HCT116 (cell line): ENCODE data around the gene LIMK2. TPM values are rescaled to one million over a fixed set of nuclear protein-coding genes. Genes with fewer than 3 reads are reported as not detected.

Source experiments
- ATAC-seq: fragments of 200-7000 bp; cut with Tn5 transposase; 2 replicates; pipeline ENCODE4 v1.9.1; 2020; ENCODE audit warnings: mild to moderate bottlenecking, moderate library complexity
- BruUV-seq: library from RNA; stranded (reverse); fragments of 400-500 nt; replicated peaks from 2 replicates; lab custom pipeline; 2021; lab: Mats Ljungman, UMichigan
- CTCF ChIA-PET: fragments of 300-600 bp; sonication (Branson Sonifier 250); formaldehyde crosslinking; loops from one replicate; lab custom pipeline; 2021; ENCODE audit warnings: antibody characterized with exemption; lab: Charles Lee
- POLR2A ChIA-PET: fragments of 300-600, 350-600 bp; sonication (Branson Sonifier 250); formaldehyde crosslinking; loops from one replicate; lab custom pipeline; 2021; ENCODE audit warnings: antibody characterized with exemption; lab: Charles Lee
- RAD21 ChIA-PET, 2 experiments: fragments of 300-600 bp; sonication (Branson Sonifier 250); formaldehyde crosslinking; loops; one replicate each; lab custom pipeline; 2023; ENCODE audit warnings: low total read pairs in 2 of 2; ENCODE audit not compliant: uncharacterized antibody in 2 of 2, unreplicated experiment in 2 of 2, low non-redundant PET in 1 of 2; lab: Charles Lee
- DNase-seq: peaks from one replicate; pipeline ENCODE4 v3.0.0-alpha.2; 2010; ENCODE audit warnings: low read depth, low spot score
- H2AFZ ChIP-seq: fragments of 200-600 bp; shearing (Covaris generic), sonication (generic); 2 replicates; pipeline ENCODE4 v1.6.1; 2017; ENCODE audit warnings: low read depth, mixed run types, mixed read lengths, antibody characterized with exemption, low read length; ENCODE audit not compliant: poor library complexity, severe bottlenecking
- H3K27ac ChIP-seq: 2 replicates; pipeline ENCODE4 v1.5.1; 2012; ENCODE audit warnings: low read depth, low read length
- H3K27me3 ChIP-seq: fragments of 200-600 bp; sonication (generic); 2 replicates; pipeline ENCODE4 v1.6.1; 2016; ENCODE audit warnings: mixed run types, low read length, mixed read lengths; ENCODE audit not compliant: insufficient read depth
- H3K36me3 ChIP-seq, 2 experiments: fragments of 200-500 bp in 1 of 2; fragments of 200-600 bp in 1 of 2; sonication (Bioruptor generic) in 1 of 2; sonication (generic) in 1 of 2; 2 replicates each; pipeline versions ENCODE4 v1.5.1 to v1.6.1; 2014 to 2016; ENCODE audit warnings: low read length in 2 of 2, inconsistent platforms in 1 of 2, mixed read lengths in 1 of 2, mixed run types in 1 of 2; ENCODE audit not compliant: insufficient read depth in 2 of 2, control insufficient read depth in 1 of 2
- H3K4me1 ChIP-seq, 2 experiments: fragments of 200-600 bp in 1 of 2; sonication (generic) in 1 of 2; 2 replicates each; pipeline versions ENCODE4 v1.5.1 to v1.6.1; 2012 to 2017; ENCODE audit warnings: low read length in 2 of 2, inconsistent platforms in 1 of 2, mild to moderate bottlenecking in 1 of 2, mixed read lengths in 1 of 2, mixed run types in 1 of 2, moderate library complexity in 1 of 2; ENCODE audit not compliant: insufficient read depth in 2 of 2, control insufficient read depth in 1 of 2
- H3K4me2 ChIP-seq: fragments of 200-600 bp; sonication (generic); 2 replicates; pipeline ENCODE4 v1.6.1; 2017; ENCODE audit warnings: mixed run types, low read length, mixed read lengths
- H3K4me3 ChIP-seq, 2 experiments: fragments of 200-600 bp in 1 of 2; sonication (generic) in 1 of 2; replicated peaks in 1 of 2; 2 replicates each; pipeline ENCODE4 v1.5.1; 2011 to 2016; ENCODE audit warnings: low read length in 2 of 2, control low read depth in 1 of 2, low read depth in 1 of 2, mild to moderate bottlenecking in 1 of 2, mixed read lengths in 1 of 2, mixed run types in 1 of 2
- H3K79me2 ChIP-seq: fragments of 200-600 bp; sonication (generic); 2 replicates; pipeline ENCODE4 v1.6.1; 2017; ENCODE audit warnings: mild to moderate bottlenecking, mixed run types, low read length, moderate library complexity, mixed read lengths; ENCODE audit not compliant: insufficient read depth
- H3K9ac ChIP-seq: fragments of 200-600 bp; sonication (generic); 2 replicates; pipeline ENCODE4 v1.6.1; 2016; ENCODE audit warnings: low read length, mixed read lengths
- H3K9me2 ChIP-seq: fragments of 200-600 bp; sonication (generic), shearing (Covaris generic); 2 replicates; pipeline ENCODE4 v1.6.1; 2017; ENCODE audit warnings: mixed run types, mild to moderate bottlenecking, moderate library complexity; ENCODE audit not compliant: insufficient read depth
- H3K9me3 ChIP-seq, 2 experiments: fragments of 200-500 bp in 1 of 2; fragments of 200-600 bp in 1 of 2; sonication (Bioruptor generic) in 1 of 2; sonication (generic) in 1 of 2; 2 replicates each; pipeline ENCODE4 v1.6.1; 2014 to 2017; ENCODE audit warnings: low read length in 2 of 2, mixed read lengths in 2 of 2, inconsistent platforms in 1 of 2, low read depth in 1 of 2, mild to moderate bottlenecking in 1 of 2, mixed run types in 1 of 2, moderate library complexity in 1 of 2; ENCODE audit not compliant: control insufficient read depth in 1 of 2, insufficient read depth in 1 of 2
- H4K20me1 ChIP-seq: fragments of 200-600 bp; sonication (generic), shearing (Covaris generic); 2 replicates; pipeline ENCODE4 v1.6.1; 2017; ENCODE audit warnings: mixed run types, mild to moderate bottlenecking, moderate library complexity; ENCODE audit not compliant: insufficient read depth
- CBX3 ChIP-seq: IDR thresholded peaks from 2 replicates; pipeline ENCODE4 v1.6.1; 2012; ENCODE audit warnings: low read depth
- CEBPB ChIP-seq: IDR thresholded peaks from 2 replicates; pipeline ENCODE4 v1.6.1; 2012; ENCODE audit warnings: low read depth
- EGR1 ChIP-seq: IDR thresholded peaks from 2 replicates; pipeline ENCODE4 v1.6.1; 2012; ENCODE audit warnings: low read depth
- POLR2AphosphoS5 ChIP-seq: IDR thresholded peaks from 2 replicates; pipeline ENCODE4 v1.6.1; 2011; ENCODE audit warnings: mild to moderate bottlenecking, low read depth, low read length, moderate library complexity
- RAD21 ChIP-seq: IDR thresholded peaks from 2 replicates; pipeline ENCODE4 v1.6.1; 2012; ENCODE audit warnings: low read depth, mild to moderate bottlenecking
- SIN3A ChIP-seq: IDR thresholded peaks from 2 replicates; pipeline ENCODE4 v1.6.1; 2012; ENCODE audit warnings: low read depth
- SP1 ChIP-seq: IDR thresholded peaks from 2 replicates; pipeline ENCODE4 v1.6.1; 2012; ENCODE audit warnings: low read depth
- SRF ChIP-seq: IDR thresholded peaks from 2 replicates; pipeline ENCODE4 v1.6.1; 2012; ENCODE audit warnings: low read depth
- YY1 ChIP-seq: IDR thresholded peaks from 2 replicates; pipeline ENCODE4 v1.6.1; 2011; ENCODE audit warnings: low read length, low read depth, moderate library complexity, mild to moderate bottlenecking; ENCODE audit not compliant: insufficient replicate concordance; ENCODE audit errors: extremely low read depth
- intact Hi-C: fragments of 100-400 bp; cut with micrococcal nuclease; formaldehyde crosslinking; loops from 2 replicates; pipeline ENCODE4 v1.10.0; 2022
- total RNA-seq: library from RNA; stranded (reverse); gene quantifications from one replicate; pipeline ENCODE4 v1.2.1, GENCODE V29; 2021; ENCODE audit not compliant: unreplicated experiment
- TF ChIP-seq, protein P1 (sequence below): IDR thresholded peaks from 2 replicates; pipeline ENCODE4 v1.6.1; 2012
- TF ChIP-seq, protein P2 (sequence below): IDR thresholded peaks from 2 replicates; pipeline ENCODE4 v1.6.1; 2012; ENCODE audit warnings: low read depth
- TF ChIP-seq, protein P3 (sequence below), 3 experiments: fragments of 200-600 bp in 1 of 3; sonication (generic) in 1 of 3; IDR thresholded peaks in 2 of 3; conservative IDR thresholded peaks in 1 of 3; 2 replicates each; pipeline ENCODE4 v1.5.1; 2012 to 2017; ENCODE audit warnings: low read depth in 2 of 3, low read length in 2 of 3, antibody characterized with exemption in 1 of 3, borderline replicate concordance in 1 of 3, control low read depth in 1 of 3, mild to moderate bottlenecking in 1 of 3, mixed read lengths in 1 of 3, mixed run types in 1 of 3, moderate library complexity in 1 of 3; ENCODE audit not compliant: insufficient read depth in 1 of 3

Gene LIMK2
- total RNA-seq, 1 experiment from 2014 or later = 21.9 TPM

DNA sequence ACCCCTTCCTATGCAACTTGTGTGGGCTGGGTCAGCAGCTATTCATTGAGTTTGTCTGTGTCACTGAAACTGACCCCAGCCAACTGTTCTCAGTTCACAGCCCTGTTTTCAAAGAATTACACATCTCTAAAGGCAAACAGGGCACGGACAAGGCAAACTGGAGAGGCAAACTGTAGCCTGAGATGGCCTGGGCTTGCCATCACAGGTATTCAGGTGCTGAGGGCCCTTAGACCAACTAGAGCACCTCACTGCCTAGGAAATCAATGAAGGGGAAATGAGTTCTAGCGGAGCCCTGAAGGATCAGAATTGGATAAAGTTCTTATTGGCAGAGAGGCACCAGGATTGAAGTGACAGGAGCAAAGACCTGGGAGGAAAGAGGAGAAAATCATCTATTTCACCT, 56.2 kb downstream of the LIMK2 start:
- no peak overlapping the region for H3K4me3 ChIP-seq
- ChIA-PET POLR2A (no interaction called here), CTCF (no interaction called here), RAD21 (no interaction called here)
- H3K9ac ChIP-seq = no peak overlapping the region
- intact Hi-C loops = no loop called here
- no TSS peak for BruUV-seq
- H4K20me1 ChIP-seq = no peaks in the 10 kb centered on the region
- H3K4me1 ChIP-seq = no peaks in the 10 kb centered on the region
- no peaks in the 10 kb centered on the region for H3K27me3 ChIP-seq
- H3K27ac ChIP-seq = no peak overlapping the region
- no peak overlapping the region for H2AFZ ChIP-seq
- H3K36me3 ChIP-seq = peaks cover 2 to 3% of the 10 kb centered on the region in 2 experiments; a peak in 2 of 4 replicates
- DNase-seq (no peak), ATAC-seq (no peak)
- no peak overlapping the region for H3K4me2 ChIP-seq
- H3K9me2 ChIP-seq = no peaks in the 10 kb centered on the region
- H3K79me2 ChIP-seq = no peaks in the 10 kb centered on the region
- TF ChIP-seq YY1 (no peak), CEBPB (no peak), SRF (no peak), SP1 (no peak), EGR1 (no peak), SIN3A (no peak)
- TF ChIP-seq, protein P1, sequence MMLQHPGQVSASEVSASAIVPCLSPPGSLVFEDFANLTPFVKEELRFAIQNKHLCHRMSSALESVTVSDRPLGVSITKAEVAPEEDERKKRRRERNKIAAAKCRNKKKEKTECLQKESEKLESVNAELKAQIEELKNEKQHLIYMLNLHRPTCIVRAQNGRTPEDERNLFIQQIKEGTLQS = no peak
- no peaks in the 10 kb centered on the region for H3K9me3 ChIP-seq

DNA sequence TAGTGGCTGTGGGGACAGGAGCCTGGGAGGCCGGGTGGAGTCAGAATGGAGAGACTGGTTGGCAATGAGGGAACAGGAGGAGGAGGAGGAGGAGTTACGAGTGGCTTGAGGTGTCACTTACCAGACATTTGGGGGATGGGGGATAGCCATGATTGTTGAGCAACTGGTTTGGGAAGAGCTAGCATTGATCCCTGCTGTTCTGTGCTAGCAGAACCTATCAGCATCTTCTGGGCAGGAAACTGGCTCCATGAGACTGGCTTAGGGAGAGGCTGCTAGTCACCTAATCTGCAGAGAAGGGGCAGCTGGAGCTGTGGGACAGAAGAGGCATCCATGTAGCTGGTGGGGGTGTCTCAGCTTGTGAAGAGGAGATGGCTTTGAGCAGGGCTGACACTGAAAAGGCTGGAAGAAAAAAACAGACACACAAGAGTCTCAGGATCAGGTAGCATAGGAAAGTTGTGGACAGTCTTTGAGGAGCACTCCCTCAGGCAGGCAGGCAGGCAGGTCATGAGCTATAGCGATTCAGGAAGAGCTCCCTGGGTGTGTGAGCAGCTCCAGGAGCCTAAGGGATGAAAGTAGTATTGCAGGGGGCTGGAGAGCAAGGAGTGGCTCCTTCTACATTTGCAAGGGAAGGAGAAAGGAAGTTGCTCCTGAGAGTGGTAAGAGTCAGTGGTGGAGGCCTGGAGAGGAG, 57.9 kb downstream of the LIMK2 start:
- no peak overlapping the region for H3K9ac ChIP-seq
- ChIA-PET POLR2A (no interaction called here), CTCF (interaction anchor here (1.4 to 4.0 kb wide), 2 partner anchors 28 to 162 kb away, joined by 5 to 32 read pairs; partner anchors contain the start of gene SELENOM), RAD21 (no interaction called here)
- no peak; the same call in 1 of the 2 replicates for ATAC-seq
- H3K4me2 ChIP-seq = no peak overlapping the region
- no peaks in the 10 kb centered on the region for H3K79me2 ChIP-seq
- BruUV-seq = no TSS peak
- H3K4me3 ChIP-seq = no peak overlapping the region
- intact Hi-C loops = loop anchor here (5.0 kb wide), 1 partner anchor 58 kb away; the partner anchor contains the start of gene LIMK2
- no peaks in the 10 kb centered on the region for H3K4me1 ChIP-seq
- H2AFZ ChIP-seq = no peak overlapping the region
- no peak overlapping the region for H3K27ac ChIP-seq
- H3K27me3 ChIP-seq = no peaks in the 10 kb centered on the region
- no peaks in the 10 kb centered on the region for H3K9me3 ChIP-seq
- peaks cover 5 to 6% of the 10 kb centered on the region in 2 experiments; a peak in 3 of 4 replicates for H3K36me3 ChIP-seq
- DNase-seq = no peak
- no peaks in the 10 kb centered on the region for H4K20me1 ChIP-seq
- H3K9me2 ChIP-seq = no peaks in the 10 kb centered on the region
- TF ChIP-seq EGR1 (no peak), RAD21 (no peak), SRF (no peak), CEBPB (no peak), POLR2AphosphoS5 (no peak), CBX3 (no peak)
- TF ChIP-seq, protein P2, sequence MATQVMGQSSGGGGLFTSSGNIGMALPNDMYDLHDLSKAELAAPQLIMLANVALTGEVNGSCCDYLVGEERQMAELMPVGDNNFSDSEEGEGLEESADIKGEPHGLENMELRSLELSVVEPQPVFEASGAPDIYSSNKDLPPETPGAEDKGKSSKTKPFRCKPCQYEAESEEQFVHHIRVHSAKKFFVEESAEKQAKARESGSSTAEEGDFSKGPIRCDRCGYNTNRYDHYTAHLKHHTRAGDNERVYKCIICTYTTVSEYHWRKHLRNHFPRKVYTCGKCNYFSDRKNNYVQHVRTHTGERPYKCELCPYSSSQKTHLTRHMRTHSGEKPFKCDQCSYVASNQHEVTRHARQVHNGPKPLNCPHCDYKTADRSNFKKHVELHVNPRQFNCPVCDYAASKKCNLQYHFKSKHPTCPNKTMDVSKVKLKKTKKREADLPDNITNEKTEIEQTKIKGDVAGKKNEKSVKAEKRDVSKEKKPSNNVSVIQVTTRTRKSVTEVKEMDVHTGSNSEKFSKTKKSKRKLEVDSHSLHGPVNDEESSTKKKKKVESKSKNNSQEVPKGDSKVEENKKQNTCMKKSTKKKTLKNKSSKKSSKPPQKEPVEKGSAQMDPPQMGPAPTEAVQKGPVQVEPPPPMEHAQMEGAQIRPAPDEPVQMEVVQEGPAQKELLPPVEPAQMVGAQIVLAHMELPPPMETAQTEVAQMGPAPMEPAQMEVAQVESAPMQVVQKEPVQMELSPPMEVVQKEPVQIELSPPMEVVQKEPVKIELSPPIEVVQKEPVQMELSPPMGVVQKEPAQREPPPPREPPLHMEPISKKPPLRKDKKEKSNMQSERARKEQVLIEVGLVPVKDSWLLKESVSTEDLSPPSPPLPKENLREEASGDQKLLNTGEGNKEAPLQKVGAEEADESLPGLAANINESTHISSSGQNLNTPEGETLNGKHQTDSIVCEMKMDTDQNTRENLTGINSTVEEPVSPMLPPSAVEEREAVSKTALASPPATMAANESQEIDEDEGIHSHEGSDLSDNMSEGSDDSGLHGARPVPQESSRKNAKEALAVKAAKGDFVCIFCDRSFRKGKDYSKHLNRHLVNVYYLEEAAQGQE = no peak
- TF ChIP-seq, protein P3, sequence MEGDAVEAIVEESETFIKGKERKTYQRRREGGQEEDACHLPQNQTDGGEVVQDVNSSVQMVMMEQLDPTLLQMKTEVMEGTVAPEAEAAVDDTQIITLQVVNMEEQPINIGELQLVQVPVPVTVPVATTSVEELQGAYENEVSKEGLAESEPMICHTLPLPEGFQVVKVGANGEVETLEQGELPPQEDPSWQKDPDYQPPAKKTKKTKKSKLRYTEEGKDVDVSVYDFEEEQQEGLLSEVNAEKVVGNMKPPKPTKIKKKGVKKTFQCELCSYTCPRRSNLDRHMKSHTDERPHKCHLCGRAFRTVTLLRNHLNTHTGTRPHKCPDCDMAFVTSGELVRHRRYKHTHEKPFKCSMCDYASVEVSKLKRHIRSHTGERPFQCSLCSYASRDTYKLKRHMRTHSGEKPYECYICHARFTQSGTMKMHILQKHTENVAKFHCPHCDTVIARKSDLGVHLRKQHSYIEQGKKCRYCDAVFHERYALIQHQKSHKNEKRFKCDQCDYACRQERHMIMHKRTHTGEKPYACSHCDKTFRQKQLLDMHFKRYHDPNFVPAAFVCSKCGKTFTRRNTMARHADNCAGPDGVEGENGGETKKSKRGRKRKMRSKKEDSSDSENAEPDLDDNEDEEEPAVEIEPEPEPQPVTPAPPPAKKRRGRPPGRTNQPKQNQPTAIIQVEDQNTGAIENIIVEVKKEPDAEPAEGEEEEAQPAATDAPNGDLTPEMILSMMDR (IDR thresholded peaks at IDR 0.05 in 2 of 3, conservative IDR thresholded peaks at IDR 0.05 in 1 of 3; ENCODE audit: borderline replicate concordance in 1 of 3, insufficient read depth in 1 of 3, low read depth in 2 of 3, low read length in 2 of 3) = no peak
- TF ChIP-seq, protein P1 = no peak
